ENCODE measurements around the gene CCDC127.

The CCDC127 gene

GRCh38 chr5:156411-157072, 61.4 kb downstream of the CCDC127 start:
- DNase-seq, result no peak

GRCh38 chr5:155651-156410, 62.1 kb downstream of the CCDC127 start:
- no peak for DNase-seq

- DNase-seq, result no peak
Measured at GRCh38 chr5:154826-155225, 63.1 kb downstream of the CCDC127 start.

- no peak for DNase-seq
Measured at GRCh38 chr5:154236-154635, 63.7 kb downstream of the CCDC127 start.

GRCh38 chr5:153256-153655, 64.7 kb downstream of the CCDC127 start:
- no peak for DNase-seq

GRCh38 chr5:152077-152476, 65.9 kb downstream of the CCDC127 start:
- DNase-seq, result no peak

- DNase-seq, result no peak
Measured at GRCh38 chr5:150746-151145, 67.2 kb downstream of the CCDC127 start.

- no peak for DNase-seq
Measured at GRCh38 chr5:149745-150485, 68.0 kb downstream of the CCDC127 start.

- no peak for DNase-seq
Measured at GRCh38 chr5:147751-148150, 70.2 kb downstream of the CCDC127 start.

Data from activated CD4-positive, CD25-positive, alpha-beta regulatory T cell (primary cell).